Colonic mucosa (tissue), 4 donors: ENCODE data around the gene TCTA. TPM values are rescaled to one million over a fixed set of nuclear protein-coding genes. Genes with fewer than 3 reads are reported as not detected.

Source experiments
- DNase-seq: peaks from one replicate; pipeline ENCODE4 v3.0.0-alpha.2; 2020
- H3K27ac ChIP-seq: fragments of 200-600 bp; one replicate; pipeline ENCODE4 v1.8.0; 2021
- H3K27me3 ChIP-seq: fragments of 200-600 bp; one replicate; pipeline ENCODE4 v1.8.0; 2021
- H3K36me3 ChIP-seq: fragments of 200-600 bp; one replicate; pipeline ENCODE4 v1.8.0; 2021
- H3K4me1 ChIP-seq: fragments of 200-600 bp; one replicate; pipeline ENCODE4 v1.8.0; 2021; ENCODE audit warnings: mild to moderate bottlenecking
- H3K4me3 ChIP-seq: fragments of 200-600 bp; one replicate; pipeline ENCODE4 v1.8.0; 2021
- H3K9ac ChIP-seq, 2 donors: one replicate each; pipeline ENCODE4 v1.7.0; 2013; ENCODE audit warnings: control low read depth in 2 of 2, low read depth in 2 of 2, low read length in 2 of 2
- H3K9me3 ChIP-seq: fragments of 200-600 bp; one replicate; pipeline ENCODE4 v1.8.0; 2021
- CTCF ChIP-seq: fragments of 200-600 bp; IDR thresholded peaks from one replicate; pipeline ENCODE4 v1.8.0; 2022; ENCODE audit warnings: antibody characterized with exemption, mild to moderate bottlenecking
- intact Hi-C: fragments of 100-400 bp; cut with DNase I; formaldehyde crosslinking; loops from one replicate; pipeline ENCODE4 v1.14.1; 2022
- total RNA-seq, 2 donors: library from RNA; stranded (reverse); fragmentation: NEBNext Ultra II Directional in 1 of 2; extraction: Animal tissue kit (Norgen Biotek cat#: 25700) in 1 of 2; gene quantifications; one replicate each; pipeline ENCODE4 v1.2.1, GENCODE V29; 2021
- donor health status: healthy.
- donor health status: DM: no; HTN: no; CAD: no.
- donor health status: DM: no; HTN: no; CAD: no.

The TCTA gene
- total RNA-seq, 2 donors from 2014 or later: 35.0 to 37.6 TPM

- no peak overlapping the region for H3K9ac ChIP-seq
- H3K27ac ChIP-seq: no peak overlapping the region
These were observed 50.0 kb downstream of the TCTA start for GRCh38 chr3:49462222-49462621.

GRCh38 chr3:49465270-49466034, 53.2 kb downstream of the TCTA start:
- DNase-seq: peak; percentile 32
- intact Hi-C loops: loop anchor here (10.0 kb wide), 1 partner anchor 51 kb away; the partner anchor contains the start of genes RHOA and TCTA
- H3K9ac ChIP-seq: no peak overlapping the region

More at GRCh38 chr3:49462222-49462621, 50.0 kb downstream of the TCTA start:
- no peaks in the 10 kb centered on the region for H3K27me3 ChIP-seq
- no peak for DNase-seq
- no peaks in the 10 kb centered on the region for H3K36me3 ChIP-seq
- no peak for TF ChIP-seq CTCF
- intact Hi-C loops: loop anchor here (10.0 kb wide), 1 partner anchor 47 kb away; the partner anchor contains the start of genes RHOA and TCTA
- peaks cover 10% of the 10 kb centered on the region for H3K4me1 ChIP-seq
- no peak overlapping the region for H3K4me3 ChIP-seq
- H3K9me3 ChIP-seq: no peaks in the 10 kb centered on the region

More at GRCh38 chr3:49465270-49466034, 53.2 kb downstream of the TCTA start:
- no peaks in the 10 kb centered on the region for H3K36me3 ChIP-seq
- no peaks in the 10 kb centered on the region for H3K27me3 ChIP-seq
- H3K4me3 ChIP-seq: no peak overlapping the region
- H3K27ac ChIP-seq: no peak overlapping the region
- peaks cover 16% of the 10 kb centered on the region for H3K4me1 ChIP-seq
- H3K9me3 ChIP-seq: no peaks in the 10 kb centered on the region
- TF ChIP-seq CTCF: no peak

Other genes with a start within 250 kb of the TCTA start
- 10 to 100 TPM; 17.8 to 22.6 TPM for gene CCDC71, start 246.1 kb upstream of the TCTA start, total RNA-seq
- gene KLHDC8B, start 240.8 kb upstream of the TCTA start, total RNA-seq: 1 to 10 TPM; 5.1 to 9.4 TPM
- gene C3orf62, start 135.2 kb upstream of the TCTA start, total RNA-seq: 1 to 10 TPM; 3.1 to 4.2 TPM
- 10 to 100 TPM; 40.5 to 43.9 TPM for gene USP4, start 72.4 kb upstream of the TCTA start, total RNA-seq
- 100 to 1,000 TPM; 131 to 235 TPM for gene GPX1, start 54.1 kb upstream of the TCTA start, total RNA-seq
- 100 to 1,000 TPM; 499 to 506 TPM for gene RHOA, start 447 bp upstream of the TCTA start, total RNA-seq
- gene AMT, start 10.1 kb downstream of the TCTA start, total RNA-seq: 10 to 100 TPM; 20.6 to 24.5 TPM
- 1 to 10 TPM; 5.5 to 6.6 TPM for gene NICN1, start 16.9 kb downstream of the TCTA start, total RNA-seq
- 100 to 1,000 TPM in 1 of 2 donors, 10 to 100 TPM in 1; 81.7 to 107 TPM for gene DAG1, start 57.8 kb downstream of the TCTA start, total RNA-seq
- gene BSN, start 142.1 kb downstream of the TCTA start, total RNA-seq: under 1 TPM; 0.17 to 0.21 TPM